ENCODE results near the gene UST. TPM values are rescaled to one million over a fixed set of nuclear protein-coding genes. Genes with fewer than 3 reads are reported as not detected.

UST gene
- total RNA-seq, 1 donor = 36.1 TPM

GRCh38 chr6:149006671-149007070, 259.8 kb downstream of the UST start:
- H3K4me3 ChIP-seq (ENCODE audit: low read depth, low read length) = no peak overlapping the region
- no peak for DNase-seq (ENCODE audit: low read depth)
- TF ChIP-seq CTCF (IDR thresholded peaks at IDR 0.05; ENCODE audit: insufficient read depth, low read length) = no peak

GRCh38 chr6:149007846-149008245, 261.0 kb downstream of the UST start:
- TF ChIP-seq CTCF (IDR thresholded peaks at IDR 0.05; ENCODE audit: insufficient read depth, low read length) = no peak
- no peak for DNase-seq (ENCODE audit: low read depth)

GRCh38 chr6:149008741-149009140, 261.9 kb downstream of the UST start:
- DNase-seq (ENCODE audit: low read depth) = no peak
- H3K4me3 ChIP-seq (ENCODE audit: low read depth, low read length) = no peak overlapping the region
- TF ChIP-seq CTCF (IDR thresholded peaks at IDR 0.05; ENCODE audit: insufficient read depth, low read length) = no peak

More at GRCh38 chr6:149007846-149008245, 261.0 kb downstream of the UST start:
- no peak overlapping the region for H3K4me3 ChIP-seq (ENCODE audit: low read depth, low read length)

GRCh38 chr6:149012040-149012545, 265.3 kb downstream of the UST start:
- no peak overlapping the region for H3K4me3 ChIP-seq (ENCODE audit: low read depth, low read length)
- DNase-seq (ENCODE audit: low read depth) = peak; percentile 97
- no peak for TF ChIP-seq CTCF (IDR thresholded peaks at IDR 0.05; ENCODE audit: insufficient read depth, low read length)

- no peak for DNase-seq (ENCODE audit: low read depth)
- H3K4me3 ChIP-seq (ENCODE audit: low read depth, low read length) = no peak overlapping the region
- TF ChIP-seq CTCF (IDR thresholded peaks at IDR 0.05; ENCODE audit: insufficient read depth, low read length) = no peak
Measured at GRCh38 chr6:149013586-149014344, 266.9 kb downstream of the UST start.

GRCh38 chr6:149014631-149015534, 268.1 kb downstream of the UST start:
- DNase-seq (ENCODE audit: low read depth) = peak; percentile 91
- TF ChIP-seq CTCF (IDR thresholded peaks at IDR 0.05; ENCODE audit: insufficient read depth, low read length) = no peak
- H3K4me3 ChIP-seq (ENCODE audit: low read depth, low read length) = peak overlapping the region; percentile 13

All from fibroblast of the aortic adventitia (primary cell).